GM21526 (cell line): ENCODE measurements around the gene PLA2G7.
"Not testable (repeated sequence)": the region's sequence is repeated elsewhere in the genome, so short reads cannot be mapped to it uniquely, and the experiment has no call there.

ENCODE experiments used
- ATAC-seq: cut with Tn5 transposase; IDR thresholded peaks from one replicate; pipeline ENCODE4 v1.9.1; 2021; ENCODE audit warnings: moderate library complexity; ENCODE audit not compliant: unreplicated experiment, low FRiP score

The PLA2G7 gene

DNA sequence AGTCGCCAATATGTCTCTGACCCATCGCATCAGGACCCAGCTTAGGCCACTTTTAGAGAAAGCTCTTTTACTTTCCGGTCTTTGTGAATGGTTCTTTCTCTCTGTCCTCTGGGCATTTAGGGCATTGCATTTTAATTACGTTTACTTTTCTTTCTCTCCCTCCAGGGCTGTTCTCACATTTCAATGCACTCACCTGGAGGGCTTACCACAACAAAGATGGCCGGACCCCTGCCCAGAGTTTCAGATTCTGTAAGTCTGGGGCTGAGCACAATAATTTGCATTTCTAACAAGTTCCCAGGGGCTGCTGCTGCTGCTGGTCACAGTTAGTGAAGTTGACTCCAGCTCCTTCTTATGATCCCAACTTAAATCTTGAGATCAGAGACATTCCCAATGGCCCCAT is 14.6 kb upstream of the PLA2G7 start:
- no peak for ATAC-seq

- ATAC-seq = no peak
Observed at GRCh38 chr6:46748940-46749503, 13.8 kb upstream of the PLA2G7 start.

DNA sequence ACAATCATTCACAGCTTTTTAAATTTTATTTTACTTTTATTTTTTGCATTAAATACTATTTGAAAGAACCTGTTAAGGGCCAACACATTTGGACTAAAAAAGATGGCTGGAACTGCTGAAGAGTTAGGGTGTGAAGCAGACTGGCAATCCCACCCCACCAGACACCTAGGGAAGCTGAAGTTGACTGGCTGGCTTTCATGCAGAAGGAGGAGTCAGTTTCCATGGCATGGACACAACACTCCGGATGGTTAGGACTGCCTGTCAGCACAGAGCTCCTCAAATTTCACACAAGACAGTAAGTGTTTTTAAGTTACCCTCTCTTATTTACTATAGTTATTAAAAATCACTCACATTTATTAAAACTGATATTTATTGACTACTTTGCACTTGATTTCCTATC is 11.5 kb upstream of the PLA2G7 start, which contains the start of gene ANKRD66:
TSS of gene ANKRD66 (plus strand) at position 238 of the 400 bp plus-strand sequence. CDS start 5,016 bp downstream, outside the sequence.
- no peak for ATAC-seq

DNA sequence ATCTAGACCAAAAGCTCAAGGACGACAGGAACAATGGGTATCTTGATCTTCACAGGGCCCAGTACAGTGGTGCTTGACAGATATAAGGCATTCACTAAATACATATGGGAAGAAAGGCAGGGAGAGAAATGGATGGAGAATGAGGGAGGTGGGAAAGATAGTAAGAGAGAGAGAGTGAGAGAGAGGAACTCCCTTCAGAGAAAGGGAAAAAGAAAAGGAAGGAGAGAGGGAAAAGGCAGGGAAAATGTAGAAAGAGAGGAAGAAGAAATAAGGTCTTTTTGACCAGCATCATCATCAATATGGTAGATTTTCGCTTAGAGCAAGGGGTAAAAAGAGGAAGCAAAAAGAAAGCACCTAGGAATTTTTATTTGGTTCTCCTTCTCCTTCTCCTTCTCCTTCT is 10.8 kb upstream of the PLA2G7 start:
- no peak for ATAC-seq

GRCh38 chr6:46744159-46744725 is 9.1 kb upstream of the PLA2G7 start:
- not testable (repeated sequence) for ATAC-seq

DNA sequence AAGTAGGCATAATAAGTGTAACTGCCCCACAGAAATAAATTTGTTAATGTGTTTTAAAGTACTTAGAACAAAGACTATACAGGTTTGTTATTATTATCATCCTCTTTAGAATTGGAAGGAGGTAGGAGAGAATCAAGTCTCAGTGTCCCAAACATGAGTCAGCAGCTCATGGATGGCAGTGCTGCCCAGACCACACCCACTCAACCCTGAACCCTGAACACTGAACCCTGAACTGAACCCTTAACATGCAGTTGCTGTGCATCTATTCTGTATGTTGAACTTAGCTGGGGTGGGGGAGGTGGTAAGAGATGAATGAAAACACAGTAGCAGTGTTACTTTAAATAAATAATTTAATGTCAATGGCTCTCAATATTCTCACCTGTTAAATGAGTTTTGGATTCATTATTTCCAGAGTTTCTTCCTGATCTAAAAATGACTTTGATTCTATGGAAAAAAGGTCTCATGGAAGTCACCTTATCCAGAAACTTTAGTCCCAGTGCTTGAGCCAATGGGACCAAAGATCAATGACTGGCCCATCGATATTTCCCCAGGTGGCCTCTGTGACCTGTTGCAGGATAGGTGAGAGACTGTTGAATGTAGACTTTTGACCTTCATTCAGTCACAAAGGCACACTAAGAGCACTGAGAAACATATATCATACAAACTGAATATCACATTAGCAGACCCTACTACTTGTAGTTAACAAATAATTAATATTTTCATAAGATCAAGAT is 8.4 kb upstream of the PLA2G7 start:
- no peak for ATAC-seq

DNA sequence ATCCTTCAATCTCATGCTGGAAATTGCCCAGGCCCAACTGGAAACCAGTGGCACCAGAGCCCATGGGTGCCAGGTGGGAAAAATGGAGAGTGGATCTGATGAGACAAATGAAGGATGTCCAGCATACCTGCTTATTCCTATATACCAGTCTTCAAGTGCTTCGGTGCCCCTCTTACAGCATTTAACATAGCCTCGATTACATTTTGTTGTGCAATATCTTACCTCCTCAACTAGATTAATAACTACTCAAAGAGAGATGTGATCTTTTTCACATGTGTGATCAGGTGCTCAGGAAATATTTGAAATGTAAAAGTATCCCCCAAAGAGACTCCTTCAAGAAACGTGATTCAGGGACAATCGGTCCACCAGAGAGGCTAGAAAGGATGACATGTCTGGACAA is 6.7 kb upstream of the PLA2G7 start:
- ATAC-seq = no peak

GRCh38 chr6:46741482-46741881 is 6.3 kb upstream of the PLA2G7 start:
- no peak for ATAC-seq

DNA sequence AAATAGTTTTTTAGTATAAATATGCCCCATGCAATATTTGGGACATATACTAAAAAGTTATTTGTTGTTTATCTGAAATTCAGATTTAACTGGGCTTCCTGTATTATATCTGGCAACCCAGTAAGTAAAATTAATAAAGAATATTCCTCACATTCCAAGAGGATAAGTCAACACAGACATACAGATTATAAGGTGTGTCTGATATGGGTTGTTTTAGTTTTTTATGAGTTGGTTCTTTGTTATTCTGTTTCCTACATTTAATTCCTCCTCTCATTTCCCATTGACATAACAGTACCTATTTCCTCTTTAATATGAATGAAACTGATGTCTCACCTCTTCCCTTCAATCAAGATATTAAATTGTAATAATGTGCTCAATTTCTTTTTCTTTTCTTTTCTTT is 1.7 kb upstream of the PLA2G7 start:
- ATAC-seq = no peak

GRCh38 chr6:46735720-46736031 is 501 bp upstream of the PLA2G7 start:
- ATAC-seq = no peak

GRCh38 chr6:46733341-46733801 is 1.8 kb downstream of the PLA2G7 start:
- no peak for ATAC-seq

GRCh38 chr6:46730921-46731461 is 4.2 kb downstream of the PLA2G7 start:
- ATAC-seq = no peak

DNA sequence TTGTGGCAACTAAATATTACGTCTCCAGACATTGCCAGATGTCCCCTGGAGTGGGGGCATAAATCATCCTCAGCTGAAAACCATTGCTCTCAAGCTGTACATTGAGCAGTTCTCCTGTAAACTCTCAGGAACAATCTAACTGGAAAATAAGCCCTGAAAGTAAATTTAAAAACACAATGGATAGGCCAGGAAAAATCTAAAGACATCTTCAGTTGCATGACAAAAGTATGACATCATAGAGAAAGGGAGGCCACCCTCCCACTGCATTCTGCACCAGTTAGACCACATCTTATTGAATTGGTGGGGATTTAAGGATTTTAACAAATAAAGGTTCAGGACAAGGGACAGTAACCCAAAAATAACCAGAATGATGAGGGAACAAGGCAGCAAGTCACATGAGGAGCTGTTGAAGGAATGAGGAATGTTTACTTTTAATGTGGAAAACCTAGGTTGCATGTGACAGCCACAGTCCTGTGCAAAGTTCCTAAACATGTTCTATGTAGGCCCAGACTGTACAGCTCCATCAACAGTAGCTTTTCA is 5.3 kb downstream of the PLA2G7 start:
- no peak for ATAC-seq

GRCh38 chr6:46720401-46720800 is 14.8 kb downstream of the PLA2G7 start:
- ATAC-seq = no peak

DNA sequence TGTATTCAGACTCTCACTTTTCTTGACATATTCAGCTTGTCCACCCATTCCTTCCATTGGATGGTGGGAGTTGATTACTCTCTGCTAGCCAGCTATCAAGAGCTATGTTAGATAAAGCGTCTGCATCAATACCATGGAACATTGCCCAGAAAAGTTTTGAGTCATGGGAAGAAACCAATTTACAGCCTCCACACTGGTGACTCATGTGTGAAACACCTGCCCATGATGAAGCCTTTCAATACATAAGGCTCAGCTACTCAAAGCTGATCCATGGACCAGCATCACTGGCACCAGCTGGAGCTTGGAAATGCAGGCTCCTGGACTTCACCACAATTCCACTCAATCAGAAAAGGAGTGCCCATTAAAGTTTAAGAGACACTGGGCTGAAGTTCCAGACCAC is 16.1 kb downstream of the PLA2G7 start:
- no peak for ATAC-seq

DNA sequence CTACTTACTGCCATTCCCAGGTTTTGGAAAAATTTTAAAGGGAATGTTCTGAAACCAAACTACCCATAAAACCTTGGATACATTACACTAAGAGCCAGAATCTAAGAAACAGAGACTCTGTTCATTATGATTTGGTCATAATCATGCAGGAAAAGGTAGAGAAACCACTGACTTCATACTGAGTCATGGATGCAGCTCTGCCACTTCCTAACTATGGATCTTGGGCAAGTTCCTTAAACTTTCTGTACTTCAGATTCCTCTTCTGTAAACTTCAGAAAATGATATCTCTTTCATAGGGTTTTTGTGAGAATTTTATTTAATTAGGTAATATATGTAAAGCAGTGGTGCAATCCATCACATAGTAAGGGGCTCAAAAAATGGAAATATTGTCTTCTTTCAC is 20.0 kb downstream of the PLA2G7 start:
- no peak for ATAC-seq

GRCh38 chr6:46711491-46711890 is 23.7 kb downstream of the PLA2G7 start:
- no peak for ATAC-seq

DNA sequence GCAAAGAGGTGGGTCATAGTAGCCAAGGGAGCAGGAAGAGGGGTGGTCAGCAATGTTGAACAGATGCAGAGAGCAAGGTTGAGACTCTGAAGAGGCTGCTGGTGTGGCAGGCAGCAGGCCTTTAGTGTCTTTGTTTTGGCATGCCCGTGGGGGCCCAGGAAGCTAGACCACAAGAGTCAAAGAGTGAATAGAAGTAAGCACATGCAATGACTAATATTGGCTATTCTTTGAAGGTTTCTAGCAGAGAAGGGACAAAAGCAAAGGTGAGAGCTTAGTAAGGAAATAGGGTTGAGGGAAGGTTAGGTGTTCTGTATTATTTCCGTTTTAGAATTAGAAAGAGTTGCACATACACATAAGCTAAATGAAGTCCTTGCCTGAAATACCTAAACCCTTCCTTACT is 28.7 kb downstream of the PLA2G7 start:
- ATAC-seq = no peak

DNA sequence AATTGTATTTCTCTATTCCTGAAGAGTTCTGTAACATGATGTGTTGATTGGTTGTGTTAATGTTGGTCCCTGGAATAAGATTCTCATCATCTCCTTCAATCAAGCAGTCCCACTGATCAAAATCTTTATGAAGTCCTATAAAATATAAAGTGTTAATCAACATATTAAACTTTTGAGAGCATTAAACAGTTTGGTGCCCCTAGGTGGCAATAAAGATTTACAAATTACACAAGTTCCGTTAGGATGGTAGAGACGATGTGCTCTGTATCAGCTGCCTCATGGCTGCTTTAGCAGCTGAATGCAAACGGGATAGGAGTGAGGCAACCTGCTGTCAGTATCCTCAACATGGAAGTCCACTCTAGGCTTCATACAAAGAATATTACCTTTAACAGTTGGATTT is 30.6 kb downstream of the PLA2G7 start:
- ATAC-seq = no peak

GRCh38 chr6:46699970-46700369 is 35.2 kb downstream of the PLA2G7 start:
- ATAC-seq = no peak

DNA sequence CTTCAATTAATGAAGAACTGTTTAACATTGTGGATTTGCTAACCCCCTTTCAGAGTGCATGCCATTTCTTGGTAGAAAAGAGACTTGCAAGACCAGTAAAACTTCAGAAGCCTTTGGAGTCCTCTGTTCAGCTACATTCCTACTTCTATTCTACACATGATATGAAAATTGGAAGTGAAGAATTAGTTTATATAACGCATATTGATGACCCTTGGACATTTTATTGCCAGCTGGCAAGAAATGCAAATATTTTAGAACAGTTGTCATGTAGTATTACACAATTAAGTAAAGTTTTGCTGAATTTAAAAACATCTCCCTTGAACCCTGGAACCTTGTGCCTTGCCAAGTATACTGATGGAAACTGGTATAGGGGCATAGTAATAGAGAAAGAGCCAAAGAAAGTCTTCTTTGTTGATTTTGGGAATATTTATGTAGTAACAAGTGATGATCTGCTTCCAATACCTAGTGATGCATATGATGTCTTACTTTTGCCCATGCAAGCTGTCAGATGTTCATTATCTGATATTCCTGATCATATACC is 44.2 kb downstream of the PLA2G7 start:
- ATAC-seq = no peak
